HuH-7.5 (cell line): ENCODE measurements around the gene ANKRD63.
A peak's percentile ranks its signal among the peaks of the same experiment; 100 is the strongest.

Experiments used
- DNase-seq: peaks from one replicate; pipeline ENCODE4 v3.0.0; 2011; ENCODE audit warnings: low spot score

The ANKRD63 gene

DNA sequence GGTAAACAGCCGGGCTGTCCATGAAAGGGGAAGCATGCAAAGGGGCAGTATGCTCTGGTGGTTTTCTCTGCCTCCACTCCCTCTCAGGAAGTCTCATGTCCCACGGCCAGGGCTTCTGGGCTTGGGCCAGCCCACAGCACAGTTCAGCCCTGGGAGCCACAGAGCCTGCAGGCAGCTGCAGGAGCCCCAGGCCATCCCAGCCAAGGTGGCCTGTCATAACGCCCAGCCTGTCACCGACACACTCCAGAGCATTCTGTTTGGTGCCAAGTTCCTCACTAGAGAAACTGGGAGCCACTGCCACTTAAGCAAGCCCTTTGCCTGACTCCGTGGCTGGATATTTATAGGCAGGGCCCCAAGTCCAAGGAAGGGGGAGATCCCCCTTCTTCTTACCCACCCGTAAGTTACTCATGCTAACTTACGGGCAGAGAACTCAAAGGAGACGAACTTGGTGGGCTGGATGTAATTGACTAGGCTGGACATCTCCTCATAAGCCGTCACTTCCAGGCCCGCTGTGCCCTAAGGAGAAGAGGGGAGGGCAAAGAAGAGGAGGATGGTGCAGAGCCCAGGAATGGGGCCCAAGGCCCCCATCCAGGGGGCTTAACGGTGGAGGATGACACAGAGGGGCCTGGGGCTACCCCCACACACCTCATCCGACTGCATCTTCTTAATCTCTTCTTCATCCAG lies 13.2 kb upstream of the ANKRD63 start:
- no peak for DNase-seq

DNA sequence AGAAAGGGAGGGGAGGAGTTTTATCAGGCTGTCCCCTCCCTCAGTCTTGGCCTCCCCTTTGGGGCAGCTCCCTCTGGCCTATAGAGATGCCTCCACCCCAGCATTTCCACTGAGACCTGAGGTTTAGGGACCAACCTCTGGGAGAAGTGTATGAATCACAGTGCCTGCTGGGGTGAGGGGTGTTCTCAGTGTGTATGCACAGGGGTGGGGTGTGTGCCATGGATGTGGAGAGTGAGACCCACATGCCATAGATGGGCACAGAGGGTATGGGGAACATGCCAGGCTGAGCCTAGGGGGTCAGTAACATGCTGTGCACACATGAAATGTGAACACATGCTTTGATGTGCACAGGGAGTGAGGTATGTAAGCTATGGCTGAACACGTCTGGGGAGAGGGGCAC lies 12.4 kb upstream of the ANKRD63 start:
- DNase-seq, result no peak

GRCh38 chr15:40293905-40294895 lies 11.3 kb upstream of the ANKRD63 start:
- no peak for DNase-seq

GRCh38 chr15:40293006-40293405 lies 10.1 kb upstream of the ANKRD63 start:
- DNase-seq, result no peak

- DNase-seq, result no peak
Measured at GRCh38 chr15:40292246-40292645, 9.4 kb upstream of the ANKRD63 start.

- DNase-seq, result peak; percentile 67
Measured at GRCh38 chr15:40290918-40291574, 8.2 kb upstream of the ANKRD63 start.

DNA sequence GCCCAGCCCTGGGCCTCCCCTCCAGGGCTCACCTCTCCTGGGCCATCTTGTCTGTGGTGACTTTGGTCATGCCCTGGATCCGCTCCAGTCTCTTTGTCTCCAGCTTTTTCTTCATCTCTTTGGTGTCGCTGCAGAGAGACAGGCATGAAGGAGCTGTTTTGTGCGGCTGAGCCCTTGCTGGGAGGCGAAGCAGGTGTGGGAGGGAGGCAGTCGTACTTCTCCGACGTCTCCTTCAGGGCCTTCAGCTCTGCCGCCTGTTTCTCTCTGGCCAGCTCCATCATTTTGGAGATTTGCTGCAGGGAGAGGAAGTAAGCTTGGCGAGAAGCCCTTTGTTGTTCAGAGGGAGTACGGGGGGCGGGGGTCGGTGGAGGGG lies 7.7 kb upstream of the ANKRD63 start:
- no peak for DNase-seq

- DNase-seq, result no peak
Measured at GRCh38 chr15:40289140-40289775, 6.4 kb upstream of the ANKRD63 start.

DNA sequence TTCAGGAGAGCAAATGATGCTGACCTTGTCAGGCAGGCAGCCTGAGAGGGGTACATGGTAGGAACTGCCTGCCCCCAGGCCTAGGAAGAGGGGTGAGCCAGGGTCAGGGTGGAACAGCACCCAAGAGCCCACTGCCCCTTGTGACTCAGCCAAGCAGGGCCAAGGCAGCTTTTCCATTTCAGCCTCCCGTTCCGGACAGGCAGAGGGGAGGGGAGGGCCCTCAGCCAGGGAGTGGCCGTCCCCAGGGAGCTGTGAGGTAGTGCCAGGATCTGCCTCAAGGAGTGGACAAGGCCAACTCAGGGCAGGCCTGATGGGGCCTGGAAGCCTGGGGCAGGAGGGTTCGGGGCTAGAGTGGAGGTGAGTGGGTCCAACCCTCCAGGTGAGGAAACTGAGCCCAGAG lies 5.1 kb upstream of the ANKRD63 start:
- no peak for DNase-seq

DNA sequence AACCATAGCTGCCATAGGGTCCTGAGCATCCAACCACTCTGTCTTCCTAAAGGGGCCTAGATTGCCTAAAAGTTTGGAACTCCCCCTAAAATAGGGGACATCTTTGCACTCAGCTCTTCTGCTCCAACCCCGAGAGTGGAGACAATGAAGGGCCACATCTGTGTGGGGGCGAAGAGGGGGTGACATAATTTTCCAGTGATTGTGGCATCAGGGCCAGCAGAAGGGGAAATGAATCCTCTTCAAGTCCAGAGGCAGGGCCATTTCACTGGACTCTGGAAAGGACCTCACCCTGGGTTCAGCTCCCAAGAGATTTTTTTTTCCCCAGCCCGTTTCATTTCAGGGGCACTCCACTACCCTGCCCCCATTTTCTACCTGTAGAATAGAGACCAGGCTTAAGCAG lies 4.6 kb upstream of the ANKRD63 start:
- no peak for DNase-seq

DNA sequence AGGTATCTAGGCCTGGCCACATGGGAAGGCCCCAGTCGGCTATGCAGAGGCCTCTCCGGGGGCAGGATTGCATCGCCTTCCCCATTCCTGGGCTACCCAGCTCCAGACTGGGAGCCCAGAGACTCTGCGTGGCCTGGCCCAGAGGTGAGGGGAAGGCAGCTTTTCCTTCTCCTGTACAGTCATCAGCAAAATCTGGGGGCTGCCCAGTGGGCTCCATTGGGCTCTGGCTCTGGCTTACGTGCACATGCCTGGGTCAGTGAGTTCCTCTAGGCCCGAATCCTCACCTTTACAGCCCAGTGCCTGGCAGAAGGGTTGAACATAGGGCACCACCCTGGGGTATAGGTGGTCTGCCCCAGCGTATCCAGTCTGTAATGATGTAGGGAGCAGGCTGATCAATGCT lies 3.9 kb upstream of the ANKRD63 start:
- no peak for DNase-seq

GRCh38 chr15:40286061-40286532 lies 3.2 kb upstream of the ANKRD63 start:
- no peak for DNase-seq

DNA sequence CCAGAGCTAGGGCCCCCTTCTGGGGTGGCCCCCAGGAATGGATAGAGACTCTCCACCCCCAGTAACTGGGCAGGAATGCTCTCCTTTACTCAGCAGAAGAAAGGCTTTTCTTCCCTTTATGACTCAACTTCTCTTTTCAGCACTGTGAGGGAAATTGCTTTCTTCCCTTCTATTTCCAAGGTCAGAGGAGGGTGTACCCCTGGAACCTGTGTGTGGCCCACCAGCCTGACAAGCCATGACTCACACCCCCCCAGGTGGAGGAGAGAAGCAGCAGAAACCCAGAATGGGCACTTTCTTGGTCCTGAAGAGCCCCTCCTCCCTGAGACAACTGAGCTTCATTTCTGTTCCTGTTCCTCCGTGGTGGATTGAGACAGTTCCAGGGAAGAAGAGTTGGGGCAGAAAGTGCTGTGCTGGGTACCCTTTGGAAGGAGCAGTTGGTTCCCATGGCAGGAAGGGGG lies 2.7 kb upstream of the ANKRD63 start:
- no peak for DNase-seq

- DNase-seq, result no peak
Measured at GRCh38 chr15:40285151-40285550, 2.3 kb upstream of the ANKRD63 start.

- no peak for DNase-seq
Measured at GRCh38 chr15:40283615-40284300, 894 bp upstream of the ANKRD63 start.

DNA sequence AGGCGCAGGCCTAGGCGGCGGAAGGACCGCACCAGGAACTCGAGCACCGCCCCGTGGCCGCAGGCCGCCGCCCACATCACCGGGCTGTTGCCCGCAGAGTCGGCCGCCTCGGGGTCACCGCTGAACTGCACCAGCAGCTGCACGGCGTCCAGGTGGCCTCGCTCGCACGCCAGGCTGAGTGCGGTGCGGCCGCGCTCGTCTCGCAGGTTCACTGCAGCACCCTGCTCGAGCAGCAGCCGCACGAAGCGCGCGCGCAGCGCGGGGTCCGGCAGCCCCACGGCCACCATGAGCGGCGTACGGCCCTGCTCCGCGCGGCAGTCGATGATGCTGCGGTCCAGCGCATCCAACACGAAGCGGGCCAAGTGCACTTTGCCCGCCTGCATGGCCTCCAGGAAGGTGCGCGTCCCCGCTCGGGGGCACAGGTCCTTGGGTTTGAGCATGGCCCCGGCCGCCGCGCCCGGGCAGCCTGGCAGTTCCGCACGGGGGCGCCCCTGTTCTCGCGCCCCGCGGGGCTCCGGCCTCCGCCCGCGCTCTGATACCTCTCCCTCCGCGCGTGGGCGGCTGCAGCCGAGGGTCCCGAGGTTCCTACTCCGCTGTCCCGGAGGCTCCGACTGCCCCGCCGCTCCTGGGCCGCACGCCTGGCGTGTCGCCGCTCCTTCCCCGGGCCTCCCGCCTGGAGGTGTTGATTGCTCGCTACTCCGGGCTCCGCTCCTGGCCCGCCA lies 556 bp downstream of the ANKRD63 start:
- peak; percentile 90 for DNase-seq

GRCh38 chr15:40281801-40282146 lies 1.1 kb downstream of the ANKRD63 start:
- no peak for DNase-seq

- DNase-seq, result no peak
Measured at GRCh38 chr15:40281057-40281800, 1.6 kb downstream of the ANKRD63 start.

DNA sequence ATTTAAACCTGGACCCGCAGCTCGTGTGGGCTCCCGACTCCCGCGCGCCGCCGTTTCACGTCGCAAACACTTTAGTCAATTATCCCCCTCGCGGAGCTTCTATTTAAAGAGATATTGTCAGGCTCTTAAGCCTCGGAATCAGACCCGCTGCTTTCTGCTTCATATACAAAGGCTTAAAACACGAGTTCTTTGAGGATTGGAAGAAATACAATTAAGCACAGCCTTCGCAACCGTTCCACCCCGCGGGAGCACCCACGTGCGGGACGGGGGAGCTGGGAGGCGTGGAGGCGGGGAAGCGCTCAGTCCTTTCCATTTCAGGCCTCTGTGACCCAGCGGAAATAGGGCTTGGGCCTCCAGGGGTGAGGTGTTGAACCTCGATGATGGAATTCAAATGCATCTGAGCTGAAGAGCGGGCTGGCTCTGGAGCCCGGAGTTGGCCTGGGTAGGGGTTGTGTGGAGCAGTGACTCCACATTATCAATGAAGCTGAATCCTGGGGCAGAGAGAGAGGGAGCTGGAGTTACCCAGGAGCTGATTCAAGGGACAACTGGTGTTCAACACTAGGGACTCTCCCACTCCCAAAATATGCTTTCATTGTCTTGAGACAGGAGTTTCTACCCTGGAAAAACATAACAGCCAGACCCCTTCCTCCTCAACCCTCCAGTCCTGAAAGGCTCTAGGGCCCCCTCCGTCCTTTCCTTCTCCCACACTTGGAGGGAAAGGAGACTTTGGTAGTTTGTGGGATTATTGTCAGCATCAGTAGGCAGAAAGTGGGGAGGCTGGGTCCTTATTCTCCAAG lies 2.4 kb downstream of the ANKRD63 start:
- no peak for DNase-seq
